GM18526 (cell line): ENCODE results near the gene NDOR1.

Experiments
- POLR2A ChIP-seq: IDR thresholded peaks from 3 replicates; pipeline ENCODE4 v1.6.1; 2011; ENCODE audit not compliant: insufficient read length; ENCODE audit errors: extremely low read depth

NDOR1 gene

GRCh38 chr9:137217276-137218211 is 12.0 kb downstream of the NDOR1 start:
- no peak for TF ChIP-seq POLR2A

GRCh38 chr9:137218212-137218753 is 12.8 kb downstream of the NDOR1 start:
- TF ChIP-seq POLR2A = no peak

GRCh38 chr9:137218754-137219271 is 13.3 kb downstream of the NDOR1 start:
- TF ChIP-seq POLR2A = no peak

- no peak for TF ChIP-seq POLR2A
Measured at GRCh38 chr9:137219757-137220316, 14.3 kb downstream of the NDOR1 start.

- no peak for TF ChIP-seq POLR2A
Measured at GRCh38 chr9:137220317-137221094, 15.0 kb downstream of the NDOR1 start.

GRCh38 chr9:137221095-137221505 is 15.6 kb downstream of the NDOR1 start:
- no peak for TF ChIP-seq POLR2A

- TF ChIP-seq POLR2A = no peak
Measured at GRCh38 chr9:137221506-137222111, 16.1 kb downstream of the NDOR1 start.

GRCh38 chr9:137222190-137223077 is 16.9 kb downstream of the NDOR1 start, which contains the start of gene RNF208:
Gene RNF208 (minus strand): TSS chr9:137222240. CDS start chr9:137221212, 1,028 bp downstream.
- no peak for TF ChIP-seq POLR2A

- TF ChIP-seq POLR2A = peak; percentile 81
Measured at GRCh38 chr9:137223078-137223970, 17.8 kb downstream of the NDOR1 start.

- TF ChIP-seq POLR2A = no peak
Measured at GRCh38 chr9:137224830-137225694, 19.6 kb downstream of the NDOR1 start, which contains the start of gene CYSRT1. Gene CYSRT1 (plus strand): TSS chr9:137225174. CDS start chr9:137225622, 448 bp downstream.

- no peak for TF ChIP-seq POLR2A
Measured at GRCh38 chr9:137225699-137226331, 20.3 kb downstream of the NDOR1 start.

GRCh38 chr9:137226338-137227053 is 21.0 kb downstream of the NDOR1 start:
- no peak for TF ChIP-seq POLR2A
